Stimulated activated CD4-positive, alpha-beta T cell treated with anti-CD3 and anti-CD28 coated beads, Interleukin-12 subunit alpha, Interleukin-12 subunit beta, amount 100 ng/mL, for 24 hours (primary cell): ENCODE data around the gene SLC9A3.

ENCODE experiments used
- DNase-seq, 2 experiments: peaks; one replicate each; pipeline ENCODE4 v3.0.0-alpha.2; 2020; ENCODE audit warnings: low read depth in 2 of 2

Gene SLC9A3

GRCh38 chr5:430214-430925, 93.9 kb downstream of the SLC9A3 start:
- no peak for DNase-seq

GRCh38 chr5:429453-430188, 94.6 kb downstream of the SLC9A3 start:
- DNase-seq = no peak

DNA sequence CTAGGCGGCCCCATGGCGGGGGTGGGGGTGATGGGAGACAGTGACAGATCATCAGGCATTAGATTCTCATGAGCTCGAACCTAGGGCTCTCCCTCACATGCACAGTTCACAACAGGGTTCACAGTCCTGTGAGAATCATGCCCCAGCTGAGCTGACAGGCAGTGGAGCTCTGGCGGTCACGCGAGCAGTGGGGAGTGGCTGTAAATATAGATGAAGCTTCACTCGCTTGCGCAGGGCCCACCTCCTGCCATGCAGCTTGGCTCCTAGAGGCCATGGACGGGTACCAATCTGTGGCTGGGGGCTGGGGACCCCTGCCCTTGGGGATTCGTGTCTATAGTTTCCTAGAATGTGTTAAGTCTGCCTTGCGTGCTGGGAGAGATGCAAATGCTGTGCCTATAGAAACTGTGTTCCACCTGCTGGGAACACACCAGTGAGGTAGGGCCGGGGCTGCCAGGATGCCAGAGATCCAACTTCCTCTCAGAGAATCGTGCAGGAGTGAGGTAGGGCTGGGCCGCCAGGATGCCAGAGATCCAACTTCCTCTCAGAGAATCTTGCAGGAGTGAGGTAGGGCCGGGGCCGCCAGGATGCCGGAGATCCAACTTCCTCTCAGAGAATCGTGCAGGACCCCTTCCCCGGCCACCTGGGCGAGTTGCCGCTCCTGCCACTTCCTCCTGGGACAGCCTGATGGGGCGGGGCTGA, 95.3 kb downstream of the SLC9A3 start:
- no peak for DNase-seq

- no peak for DNase-seq
Measured at GRCh38 chr5:428219-428618, 96.0 kb downstream of the SLC9A3 start.

DNA sequence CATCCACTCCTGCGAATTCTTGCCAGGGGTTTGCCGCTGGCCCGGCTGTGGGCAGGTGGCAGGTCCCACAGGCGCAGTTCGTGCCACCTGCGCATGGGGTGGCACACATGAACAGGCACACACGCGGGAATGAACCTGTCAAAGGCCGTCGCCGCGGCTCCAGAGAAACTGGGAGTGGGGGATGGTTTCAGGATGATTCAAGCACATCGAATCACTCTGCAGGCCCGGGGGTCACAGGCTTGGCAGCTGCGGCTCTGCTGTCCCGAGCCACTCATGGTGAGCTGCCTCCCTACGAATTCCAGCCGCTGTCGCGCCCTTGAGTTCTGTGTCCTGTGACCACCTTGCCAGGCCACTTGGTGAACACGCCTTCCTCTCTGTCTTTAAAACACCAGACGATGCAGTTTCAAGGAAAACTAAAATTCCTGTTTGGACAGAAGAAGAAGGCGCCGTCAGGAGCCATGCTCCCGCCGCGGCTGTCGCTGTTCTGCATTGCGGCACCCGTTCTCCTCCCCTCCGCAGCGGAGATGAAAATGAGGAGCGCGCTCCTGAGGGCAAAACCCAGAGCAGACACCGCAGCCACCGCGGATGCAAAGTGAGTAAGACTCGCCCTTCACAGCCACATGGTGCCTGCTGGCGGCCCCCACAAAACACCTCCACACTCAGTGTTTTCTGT, 96.7 kb downstream of the SLC9A3 start:
- DNase-seq = no peak

DNA sequence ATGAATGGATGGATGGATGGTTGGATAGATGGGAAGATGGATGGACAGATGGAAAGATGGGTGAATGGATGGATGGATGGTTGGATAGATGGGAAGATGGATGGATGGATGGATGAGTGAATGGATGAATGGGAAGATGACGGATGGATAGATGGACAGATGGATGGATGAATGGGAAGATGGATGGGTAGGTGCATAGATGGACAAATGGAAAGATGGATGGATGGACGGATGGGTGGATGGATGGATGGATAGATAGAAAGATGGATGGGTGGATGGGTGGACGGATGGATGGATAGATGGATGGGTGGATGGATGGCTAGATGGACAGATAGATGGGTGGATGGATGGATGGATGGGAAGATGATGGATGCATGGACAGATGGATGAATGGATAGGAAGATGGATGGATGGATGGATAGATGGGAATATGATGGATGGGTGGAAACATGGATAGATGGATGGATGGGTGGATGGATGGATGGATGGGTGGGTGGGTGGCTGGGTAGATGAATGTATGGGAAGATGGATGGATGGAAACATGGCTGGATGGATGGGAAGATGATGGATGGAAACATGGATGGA, 97.8 kb downstream of the SLC9A3 start:
- DNase-seq = no peak

GRCh38 chr5:425714-426113, 98.5 kb downstream of the SLC9A3 start:
- DNase-seq = no peak

DNA sequence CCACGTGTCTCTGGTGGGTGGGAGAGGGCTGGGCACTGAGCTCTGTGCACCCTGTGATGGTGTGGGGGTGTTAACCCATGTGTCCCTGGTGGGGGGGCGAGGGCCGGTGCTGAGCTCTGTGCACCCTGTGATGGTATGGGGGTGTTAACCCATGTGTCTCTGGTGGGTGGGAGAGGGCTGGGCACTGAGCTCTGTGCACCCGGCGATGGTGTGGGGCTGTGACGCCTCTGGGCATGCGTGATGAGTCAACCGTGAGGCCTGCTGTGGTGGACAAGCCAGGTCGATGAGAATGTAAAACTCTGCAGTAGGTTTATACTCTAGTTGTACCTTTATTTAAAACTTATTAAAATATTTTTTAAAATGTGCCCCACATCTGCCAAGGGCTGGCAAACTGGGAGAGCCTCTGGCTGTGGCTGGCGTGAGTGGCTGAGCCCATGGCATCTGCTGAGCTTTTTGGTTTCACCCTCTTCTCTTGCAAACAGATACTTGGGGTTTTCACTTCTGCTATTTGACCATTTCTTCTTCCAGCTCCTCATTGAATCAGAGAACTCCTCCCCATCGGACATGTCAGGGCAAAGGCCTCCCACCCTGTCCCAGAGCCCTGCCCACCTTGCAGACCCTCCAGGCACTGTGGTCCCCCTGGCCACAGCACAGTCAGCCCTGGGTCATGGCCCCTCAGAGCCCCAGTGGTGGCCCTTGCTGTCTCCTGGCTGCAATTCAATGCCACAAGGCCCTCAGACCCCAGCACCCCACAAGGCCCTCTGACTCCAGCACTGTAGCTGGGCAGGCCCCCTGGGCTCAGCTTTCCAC, 99.7 kb downstream of the SLC9A3 start:
- DNase-seq = no peak

- DNase-seq = no peak
Measured at GRCh38 chr5:423626-424261, 100.5 kb downstream of the SLC9A3 start.

- DNase-seq = no peak
Measured at GRCh38 chr5:423233-423565, 101.0 kb downstream of the SLC9A3 start.

DNA sequence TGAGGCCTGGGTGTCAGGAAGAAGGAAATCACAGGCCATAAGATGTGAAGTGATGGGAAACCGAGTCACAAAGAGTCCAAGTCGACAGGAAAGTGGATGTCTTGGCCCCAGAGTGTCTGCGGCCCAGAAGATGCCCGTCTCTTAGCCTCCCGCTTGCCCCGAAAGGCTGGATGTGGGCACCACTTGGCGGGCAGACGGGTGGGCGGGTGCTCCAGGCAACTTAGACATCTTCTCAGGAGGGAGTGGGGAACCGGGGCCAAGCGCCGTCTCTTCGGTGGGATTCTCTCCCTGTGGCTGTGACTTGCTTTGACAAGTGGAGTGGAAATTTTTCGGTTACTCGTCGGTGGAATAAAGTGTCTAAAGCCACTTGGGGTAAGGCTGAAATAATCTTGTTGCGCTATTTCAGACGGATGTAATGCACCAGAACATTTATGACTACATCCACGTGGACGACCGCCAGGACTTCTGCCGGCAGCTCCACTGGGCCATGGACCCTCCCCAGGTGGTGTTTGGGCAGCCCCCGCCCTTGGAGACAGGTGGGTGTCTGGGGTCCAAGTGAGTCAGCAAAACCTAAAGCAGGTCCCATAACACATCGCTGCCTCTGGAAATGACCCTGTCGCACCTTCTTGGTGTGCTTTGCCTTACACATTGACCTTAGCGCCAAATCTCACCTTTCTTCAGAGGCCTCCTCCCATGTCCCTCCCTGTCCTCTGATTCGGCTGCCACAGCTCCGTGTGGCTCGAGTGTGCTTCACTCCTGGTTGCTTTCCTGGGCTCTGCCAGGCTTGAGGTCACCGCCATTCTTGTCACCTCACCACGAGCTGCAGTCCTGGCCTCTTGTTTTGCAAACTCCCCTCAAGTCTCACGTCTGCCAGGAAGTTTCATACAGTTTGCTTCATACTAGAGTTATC, 101.7 kb downstream of the SLC9A3 start:
- no peak for DNase-seq

DNA sequence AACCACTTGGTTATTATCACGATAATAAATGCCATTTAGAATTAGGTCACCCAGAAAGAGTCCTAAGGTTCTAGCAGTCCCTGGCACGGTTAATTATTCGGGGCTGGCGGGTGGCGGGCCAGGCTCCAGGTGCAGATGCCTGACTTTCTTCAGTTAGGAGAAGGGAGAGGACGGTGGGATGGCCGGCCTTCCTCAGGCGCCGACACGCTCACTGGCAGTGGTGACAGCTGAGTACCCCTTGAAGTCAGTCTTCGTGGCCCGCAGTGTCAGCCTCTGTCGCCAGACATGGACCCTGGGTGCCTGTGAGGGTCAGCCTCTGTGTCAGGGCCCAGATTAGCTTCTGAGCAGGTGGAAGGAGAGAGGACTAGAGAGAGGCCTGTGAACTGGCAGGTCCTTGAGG, 102.3 kb downstream of the SLC9A3 start:
- DNase-seq = no peak

GRCh38 chr5:421287-421880, 102.9 kb downstream of the SLC9A3 start:
- no peak for DNase-seq

DNA sequence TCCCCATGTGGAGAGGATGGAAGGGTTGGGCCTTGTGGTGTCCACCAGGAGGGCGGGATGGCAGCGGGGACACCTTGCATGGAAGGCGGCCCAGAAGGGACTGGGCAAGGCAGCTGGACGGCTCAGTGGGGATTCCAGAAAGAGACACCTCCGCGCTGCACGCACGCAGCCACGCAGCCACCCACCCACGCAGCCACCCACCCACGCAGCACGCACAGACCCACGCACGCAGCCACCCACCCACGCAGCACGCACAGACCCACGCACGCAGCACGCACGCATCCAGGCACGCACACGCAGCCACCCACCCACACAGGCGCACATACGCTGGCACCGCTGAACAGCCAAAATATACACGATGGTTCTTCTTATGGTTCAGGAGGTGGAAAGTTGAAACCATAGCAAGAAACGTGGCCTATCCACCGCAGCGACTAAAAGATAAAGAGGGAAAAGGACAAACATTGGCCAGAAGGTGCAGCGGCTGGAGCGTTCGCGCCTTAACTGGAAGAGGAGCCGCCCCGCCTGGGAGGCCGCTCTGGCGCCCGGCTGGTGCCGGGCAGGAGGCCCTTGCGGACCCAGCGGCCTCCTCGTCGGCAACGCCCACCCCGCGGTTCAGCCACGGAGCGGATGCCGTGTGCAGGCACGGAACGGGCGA, 103.5 kb downstream of the SLC9A3 start:
- DNase-seq = no peak
